HG03135 (cell line): ENCODE results near the gene PCBP3.

Experiments
- ATAC-seq: cut with Tn5 transposase; IDR thresholded peaks from one replicate; pipeline ENCODE4 v1.9.1; 2021; ENCODE audit warnings: mild to moderate bottlenecking, moderate library complexity; ENCODE audit not compliant: unreplicated experiment

Gene PCBP3

GRCh38 chr21:45778686-45779085 lies 135.2 kb downstream of the PCBP3 start:
- no peak for ATAC-seq

- no peak for ATAC-seq
Measured at GRCh38 chr21:45779226-45779625, 135.7 kb downstream of the PCBP3 start.

GRCh38 chr21:45780647-45781046 lies 137.1 kb downstream of the PCBP3 start:
- no peak for ATAC-seq

DNA sequence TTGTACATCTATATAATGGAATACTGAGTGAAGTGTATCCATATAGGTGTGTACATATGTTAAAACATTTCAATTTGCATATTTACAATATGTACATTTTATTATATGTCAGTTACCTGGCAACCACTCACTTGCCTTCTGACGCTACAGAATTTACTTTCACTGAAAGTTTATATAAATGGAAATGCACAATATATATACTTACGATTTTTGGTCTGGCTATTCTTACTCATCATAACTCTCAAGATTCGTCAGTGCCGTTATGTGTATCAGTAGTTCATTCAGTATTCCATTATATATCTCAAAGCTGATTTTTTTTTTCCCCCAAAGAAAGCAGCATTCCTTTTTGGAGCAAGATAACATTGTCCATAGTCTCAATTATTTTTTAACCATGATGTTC lies 138.2 kb downstream of the PCBP3 start:
- no peak for ATAC-seq

DNA sequence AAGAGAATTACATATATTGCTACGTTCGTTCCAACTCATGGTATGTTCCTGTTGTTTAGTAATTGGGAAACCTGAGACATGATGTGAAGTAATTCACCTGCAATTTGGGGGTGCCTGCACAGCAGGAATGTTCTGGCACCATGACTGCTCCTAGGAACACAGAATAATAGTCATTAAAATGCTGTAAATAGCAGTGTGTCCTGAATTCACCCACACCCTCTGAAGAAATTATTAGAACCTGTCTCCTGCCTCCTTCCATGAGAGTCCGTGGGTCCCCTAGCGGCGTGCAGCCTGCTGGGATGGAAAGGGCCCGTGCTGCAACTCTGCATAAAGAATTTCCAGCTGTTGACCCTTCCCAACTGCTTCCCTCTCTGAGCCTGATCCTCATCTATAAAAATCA lies 143.1 kb downstream of the PCBP3 start:
- no peak for ATAC-seq

DNA sequence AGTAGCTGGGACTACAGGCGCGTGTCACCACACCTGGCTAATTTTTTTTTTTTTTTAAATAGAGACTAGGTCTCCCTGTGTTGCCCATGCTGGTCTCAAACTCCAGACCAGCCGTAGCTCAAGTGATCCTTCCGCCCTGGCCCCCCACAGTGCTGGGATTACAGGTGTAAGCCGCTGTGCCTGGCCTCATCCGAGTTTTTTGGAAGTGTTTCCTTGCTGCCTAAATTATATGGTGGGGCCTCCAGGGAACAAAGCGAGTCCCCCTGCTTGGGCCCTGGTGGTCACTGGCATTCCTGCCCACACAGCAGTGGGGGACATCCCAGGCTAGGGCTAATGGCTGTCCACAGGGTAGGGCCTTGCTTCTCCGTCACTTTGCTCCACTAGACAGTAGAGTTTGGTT lies 143.8 kb downstream of the PCBP3 start:
- ATAC-seq = no peak

GRCh38 chr21:45788198-45788597 lies 144.7 kb downstream of the PCBP3 start:
- no peak for ATAC-seq

DNA sequence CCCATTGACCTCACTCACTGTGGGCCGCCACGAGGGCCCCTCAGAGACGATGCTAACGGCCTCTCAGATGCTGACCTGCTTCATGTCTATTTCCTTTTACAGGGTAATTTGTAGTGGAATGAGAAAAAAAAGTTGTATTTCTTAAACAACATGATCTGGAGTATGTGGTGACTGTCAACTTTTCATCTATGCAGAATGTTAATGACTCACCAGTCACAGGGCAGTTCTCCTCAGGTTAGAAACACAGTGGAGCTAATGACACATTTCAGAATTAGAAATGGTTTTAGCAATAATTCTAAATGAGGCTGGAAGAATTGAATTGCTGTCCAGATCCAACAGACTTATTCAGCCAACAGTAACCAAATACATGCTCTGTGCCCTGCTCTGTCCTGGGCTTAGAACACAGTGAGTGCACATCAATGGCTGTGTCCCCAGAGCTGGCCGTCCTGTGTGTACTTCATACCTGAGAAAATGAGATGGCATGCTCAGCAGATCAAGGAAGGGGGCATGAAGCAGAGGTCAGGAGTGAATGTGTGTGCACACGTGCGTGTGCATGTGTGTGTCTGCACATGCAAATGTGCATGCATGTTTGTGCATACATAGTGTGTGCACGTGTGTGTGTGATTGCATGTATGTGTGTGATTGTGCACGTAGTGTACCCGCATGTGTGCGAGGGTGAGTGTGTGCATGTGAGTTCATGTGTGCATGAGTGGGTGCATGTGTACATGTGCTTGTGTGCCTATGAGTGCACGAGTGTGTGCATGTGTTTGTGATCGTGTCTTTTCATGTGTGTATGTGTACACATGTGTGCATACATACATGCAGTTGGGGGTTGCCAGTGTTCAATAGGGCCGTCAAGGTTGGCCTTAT lies 145.3 kb downstream of the PCBP3 start:
- no peak for ATAC-seq

GRCh38 chr21:45790427-45790826 lies 146.9 kb downstream of the PCBP3 start:
- no peak for ATAC-seq

DNA sequence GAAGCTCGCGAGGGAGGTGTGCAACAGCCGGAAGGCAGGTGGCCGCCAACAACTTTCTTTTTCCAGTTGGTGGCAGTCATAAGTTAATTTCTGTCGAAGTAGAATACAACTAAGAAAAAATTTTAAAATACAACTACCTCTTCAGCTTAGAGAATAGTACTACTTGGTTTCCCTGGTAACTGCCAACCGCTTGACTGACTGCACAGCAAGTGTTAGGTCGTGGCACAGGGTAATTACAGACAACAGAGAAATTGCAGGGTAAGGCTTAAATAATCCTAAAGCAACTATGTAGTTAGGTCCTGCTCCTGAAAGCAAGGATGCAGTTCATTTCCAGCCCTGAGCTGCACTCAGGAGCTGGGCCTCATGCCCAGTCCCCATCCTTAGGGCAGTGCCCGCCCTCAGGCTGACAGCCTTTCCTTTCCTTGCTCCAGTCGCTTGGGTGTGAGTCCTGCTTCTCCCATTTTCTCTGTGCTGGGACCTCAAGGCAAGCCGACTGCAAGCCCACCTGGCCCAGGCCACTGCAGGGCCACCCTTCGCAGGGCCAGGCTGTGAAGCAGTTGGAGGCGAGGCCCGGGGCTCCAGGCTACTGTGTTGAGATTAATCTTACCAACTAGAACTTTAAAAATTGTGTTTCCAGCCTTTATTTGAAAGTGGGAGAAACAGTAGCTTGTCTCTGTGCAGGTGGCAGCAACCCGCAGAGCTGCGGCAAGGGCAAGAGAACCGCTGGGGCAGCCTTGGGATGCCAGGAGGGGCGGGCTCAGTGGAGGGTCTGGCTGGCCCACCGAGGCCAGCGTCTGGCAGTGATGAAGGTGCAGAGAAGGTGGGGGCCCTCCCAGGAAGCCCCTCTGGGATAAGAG lies 148.3 kb downstream of the PCBP3 start:
- ATAC-seq = no peak

DNA sequence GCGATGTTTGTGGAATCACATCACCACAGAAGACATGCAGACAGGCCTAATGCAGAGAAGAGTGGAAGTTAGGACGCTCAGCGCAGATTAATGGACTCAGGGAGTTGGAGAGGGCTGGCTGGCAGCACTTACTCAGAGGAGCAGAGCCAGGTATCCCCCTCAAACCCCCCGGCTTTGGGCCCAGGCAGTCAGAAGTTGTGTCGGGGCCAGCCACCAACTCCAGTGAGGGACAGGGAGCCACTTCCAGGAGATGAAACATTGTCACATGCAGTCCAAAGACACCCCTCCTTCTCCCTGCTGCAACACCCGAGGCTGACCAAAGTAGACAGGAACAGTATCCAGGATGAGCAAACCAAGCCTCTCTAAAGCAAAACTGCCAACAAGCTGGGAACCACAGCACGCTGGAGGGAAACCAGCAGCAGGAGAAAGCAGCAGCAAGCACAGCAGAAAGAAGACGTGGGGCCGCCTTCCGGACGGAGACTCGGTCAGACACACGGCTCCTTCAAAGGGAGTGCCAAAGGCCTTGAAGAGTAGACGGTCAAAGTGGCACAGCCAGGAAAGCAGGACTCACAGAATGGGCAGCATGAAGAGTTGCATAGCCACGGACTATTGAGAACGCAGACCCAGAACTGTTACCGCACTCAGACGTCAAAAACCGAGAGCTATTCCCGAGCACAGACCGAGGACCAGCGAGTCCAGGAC lies 149.3 kb downstream of the PCBP3 start:
- no peak for ATAC-seq

DNA sequence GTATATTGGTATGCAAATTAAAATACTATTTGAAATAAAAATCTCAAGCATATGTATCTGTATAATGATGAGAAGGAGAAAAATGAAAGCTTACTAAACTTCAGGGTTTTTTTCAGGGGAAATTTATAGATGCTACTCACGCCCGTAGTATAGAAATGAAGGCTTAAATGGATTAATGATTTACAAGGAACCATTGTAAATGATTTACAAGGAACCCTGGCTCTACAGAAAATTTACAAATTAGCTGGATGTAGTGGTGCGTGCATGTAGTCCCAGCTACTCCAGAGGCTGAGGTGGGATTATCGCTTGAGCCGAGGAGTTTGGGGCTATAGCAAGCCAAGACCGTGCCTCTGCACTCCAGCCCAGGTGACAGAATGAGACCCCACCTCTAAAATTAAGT lies 150.5 kb downstream of the PCBP3 start:
- no peak for ATAC-seq

DNA sequence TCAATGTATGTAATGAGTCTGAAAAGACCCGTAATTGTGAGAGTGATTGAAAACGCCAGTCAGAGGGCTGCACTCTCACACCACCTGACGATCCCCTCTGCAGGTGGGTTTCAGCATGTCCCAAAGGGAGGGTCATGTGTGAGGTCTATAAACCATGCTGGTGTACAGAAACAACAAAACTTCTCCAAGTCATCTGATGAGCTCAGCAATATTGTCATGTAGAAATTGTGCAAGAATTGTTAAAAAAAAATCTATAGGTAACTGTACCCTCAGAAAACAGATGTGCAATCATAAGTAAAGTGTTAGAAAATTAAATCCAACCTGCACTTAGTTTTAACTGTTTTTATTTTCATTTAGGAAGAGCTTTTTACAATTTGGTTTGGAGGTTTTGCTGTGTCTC lies 152.5 kb downstream of the PCBP3 start:
- ATAC-seq = no peak

- no peak for ATAC-seq
Measured at GRCh38 chr21:45797338-45797737, 153.8 kb downstream of the PCBP3 start.

GRCh38 chr21:45799765-45800338 lies 156.3 kb downstream of the PCBP3 start:
- no peak for ATAC-seq

DNA sequence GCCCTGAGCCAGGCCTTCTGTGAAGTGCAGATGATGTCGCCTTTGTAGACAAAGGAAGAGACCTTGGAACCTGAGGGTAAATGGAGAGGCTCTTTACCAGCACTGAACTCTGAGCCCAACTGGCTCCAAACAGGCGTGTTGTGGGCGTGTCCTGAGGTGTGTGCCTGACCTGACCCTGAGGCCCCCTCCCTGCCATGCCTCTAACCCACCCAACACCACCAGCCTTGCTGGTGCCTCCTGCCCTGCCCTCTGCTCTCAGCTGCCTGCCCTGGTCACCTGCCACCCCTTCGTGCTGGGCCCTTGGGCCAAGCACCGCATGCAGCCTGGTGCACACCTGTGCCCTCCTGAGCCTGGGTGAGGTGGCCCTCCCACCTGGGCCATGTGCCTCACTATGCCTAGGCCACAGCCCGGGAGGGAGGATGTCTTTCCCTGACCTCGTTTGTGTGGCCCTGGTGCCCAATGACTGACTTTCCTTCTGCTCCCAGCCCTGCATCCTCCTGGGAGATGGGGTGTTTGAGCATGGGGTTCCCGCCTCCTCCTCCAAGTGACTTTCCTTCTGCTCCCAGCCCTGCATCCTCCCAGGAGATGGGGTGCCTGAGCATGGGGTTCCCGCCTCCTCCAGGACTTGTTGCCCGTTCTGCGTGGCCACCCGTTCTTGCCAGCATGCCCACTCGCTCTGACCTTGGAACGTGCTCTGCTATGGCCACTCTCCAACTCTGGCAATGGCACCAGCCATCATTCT lies 157.0 kb downstream of the PCBP3 start:
- ATAC-seq = no peak

GRCh38 chr21:45801129-45801964 lies 157.8 kb downstream of the PCBP3 start:
- ATAC-seq = no peak

GRCh38 chr21:45801989-45802388 lies 158.5 kb downstream of the PCBP3 start:
- ATAC-seq = no peak

DNA sequence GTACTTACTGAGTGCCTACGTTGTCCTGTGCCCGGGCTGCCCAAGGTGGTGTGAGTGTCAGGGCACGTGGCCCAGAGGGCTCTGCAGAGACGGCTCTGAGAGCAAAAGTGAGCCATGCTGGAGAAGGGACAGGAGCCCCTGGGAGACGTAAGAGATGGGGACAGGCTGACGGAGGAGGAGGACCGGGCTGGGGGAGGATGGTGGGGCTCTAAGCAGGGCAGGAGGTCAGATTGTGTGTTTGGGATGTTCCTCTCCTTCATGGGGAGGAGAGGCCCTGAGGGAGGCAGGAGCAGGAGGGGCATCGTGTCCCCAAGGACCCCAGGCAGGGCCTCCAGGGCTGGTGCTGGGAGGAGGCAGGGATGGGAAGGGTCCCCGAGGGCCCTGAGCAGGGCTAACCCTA lies 158.9 kb downstream of the PCBP3 start:
- no peak for ATAC-seq
